ENCODE measurements around the gene CHIC2.

DNA sequence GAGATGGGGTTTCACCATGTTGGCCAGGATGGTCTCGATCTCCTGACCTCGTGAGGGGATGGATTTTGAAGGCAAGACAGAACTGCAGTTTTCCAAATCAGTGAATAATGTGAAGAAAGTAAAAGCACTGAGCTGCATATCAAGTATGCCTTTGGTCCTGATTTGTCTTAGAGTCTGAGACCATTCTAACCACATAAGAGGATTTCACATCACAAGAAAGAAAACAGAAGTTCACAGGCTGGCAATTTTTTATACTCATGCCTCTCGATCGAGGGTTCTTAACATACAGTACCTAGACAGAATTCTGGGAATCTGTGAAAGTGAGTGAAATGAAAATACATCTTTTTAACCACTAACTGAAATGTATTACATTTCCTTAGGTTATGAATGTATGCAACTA lies 23.3 kb downstream of the CHIC2 start:
- TF ChIP-seq POLR2A (IDR thresholded peaks at IDR 0.05; ENCODE audit: borderline replicate concordance, extremely low read depth, insufficient read depth, insufficient read length), result no peak
- no peak for TF ChIP-seq POLR2AphosphoS5 (IDR thresholded peaks at IDR 0.05; ENCODE audit: low read depth, low read length)
- no peak for TF ChIP-seq ELF1 (IDR thresholded peaks at IDR 0.05; ENCODE audit: borderline replicate concordance, low read depth)
